ENCODE results near the gene VRK2.
"Not testable (repeated sequence)": the region's sequence is repeated elsewhere in the genome, so short reads cannot be mapped to it uniquely, and the experiment has no call there.

VRK2 gene

DNA sequence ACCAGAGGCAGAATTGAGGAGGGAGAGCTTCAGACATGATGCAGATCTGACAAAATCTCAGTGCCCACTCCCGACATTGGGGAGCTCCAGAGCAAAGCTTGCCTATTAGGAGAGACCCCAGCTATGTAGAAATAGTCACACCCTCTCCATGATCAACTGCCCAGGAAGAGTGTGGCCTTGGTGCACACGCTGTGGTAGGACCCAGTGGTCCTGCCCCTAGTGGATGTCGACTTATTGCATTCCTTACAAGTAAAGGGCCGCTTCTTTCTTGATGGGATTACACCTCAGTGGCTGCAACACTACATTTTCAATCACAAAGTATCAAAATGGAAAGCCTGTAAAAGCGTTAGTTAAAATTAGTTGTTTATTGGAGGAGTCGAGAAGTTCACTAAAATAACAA, 64.2 kb downstream of the VRK2 start:
- no peak for DNase-seq

DNA sequence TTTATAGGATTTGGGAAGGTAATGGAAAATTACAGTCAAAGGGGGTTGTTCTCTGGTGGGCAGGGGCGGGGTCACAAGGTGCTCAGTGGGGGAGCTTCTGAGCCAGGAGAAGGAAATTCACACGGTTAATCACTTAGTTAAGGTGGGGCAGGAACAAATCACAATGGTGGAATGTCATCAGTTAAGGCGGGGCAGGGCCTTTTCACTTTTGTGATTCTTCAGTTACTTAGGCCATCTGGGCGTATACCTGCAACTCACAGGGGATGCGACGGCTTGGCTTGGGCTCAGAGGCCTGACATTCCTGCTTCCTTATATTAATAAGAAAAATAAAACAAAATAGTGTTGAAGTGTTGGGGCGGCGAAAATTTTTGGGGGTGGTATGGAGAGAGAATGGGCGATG, 67.0 kb downstream of the VRK2 start:
- DNase-seq, result not testable (repeated sequence)

DNA sequence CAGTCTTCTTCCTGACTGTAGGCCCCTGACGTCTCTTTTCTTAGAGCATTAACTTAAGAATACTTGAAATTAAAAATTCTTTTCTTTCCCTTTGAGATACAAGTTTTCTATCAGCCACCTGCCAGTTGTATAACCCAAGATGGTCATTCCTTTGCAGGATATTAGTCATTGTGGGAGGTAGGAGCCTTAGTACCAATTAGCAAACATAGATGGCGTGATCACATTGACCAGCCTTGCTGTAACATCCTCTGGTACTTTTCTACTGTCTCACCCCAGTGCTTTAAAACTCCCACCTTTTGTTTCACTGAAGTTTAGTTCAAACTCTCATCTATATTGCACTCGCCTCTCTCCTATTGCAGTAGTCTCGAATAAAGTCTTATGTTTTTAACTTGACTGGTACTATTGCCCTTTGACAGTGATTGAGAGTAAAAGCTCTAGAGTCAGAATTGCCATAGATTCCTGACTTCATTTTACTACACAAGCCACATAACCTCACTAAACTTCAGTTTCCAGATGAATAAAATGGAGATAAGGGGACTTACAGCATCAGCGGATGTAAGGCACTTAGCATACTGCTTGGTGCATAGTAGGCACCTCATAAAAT, 74.1 kb downstream of the VRK2 start:
- no peak for DNase-seq

DNA sequence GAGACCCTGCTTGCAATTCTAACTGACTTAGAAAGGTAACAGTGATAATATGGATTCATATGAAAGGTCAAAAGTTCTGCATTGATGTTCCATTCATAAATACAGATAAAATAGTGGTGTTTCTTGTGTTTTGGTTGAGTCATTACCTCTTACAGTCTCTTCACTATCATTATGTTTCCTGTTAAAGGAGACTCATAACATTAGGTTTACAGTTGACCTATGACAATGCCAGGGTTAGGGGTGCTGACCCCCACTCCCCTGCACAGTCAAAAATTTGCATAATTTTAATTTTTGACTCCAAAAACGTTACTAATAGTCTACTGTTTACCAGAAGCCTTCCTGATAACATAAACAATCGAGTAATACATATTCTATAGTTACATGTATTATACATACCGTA, 75.4 kb downstream of the VRK2 start:
- DNase-seq, result no peak

DNA sequence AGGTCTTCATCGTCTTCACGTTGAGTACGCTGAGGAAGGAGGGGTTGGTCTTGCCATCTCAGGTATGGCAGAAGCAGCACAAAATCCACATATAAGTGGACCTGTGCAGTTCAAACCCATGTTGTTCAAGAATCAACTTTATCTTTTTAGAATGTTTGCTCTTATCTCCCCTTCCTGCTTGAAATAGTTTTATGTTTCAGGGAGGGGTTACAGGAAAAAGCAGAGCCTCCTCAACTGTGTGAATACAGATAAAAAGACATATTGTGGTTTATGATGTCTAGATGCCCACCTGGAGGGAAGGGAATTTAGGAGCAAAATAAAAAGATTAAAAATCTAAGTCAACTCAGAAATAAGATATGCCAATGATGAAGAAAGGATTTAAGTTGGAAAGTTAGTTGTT, 75.9 kb downstream of the VRK2 start:
- DNase-seq, result no peak

DNA sequence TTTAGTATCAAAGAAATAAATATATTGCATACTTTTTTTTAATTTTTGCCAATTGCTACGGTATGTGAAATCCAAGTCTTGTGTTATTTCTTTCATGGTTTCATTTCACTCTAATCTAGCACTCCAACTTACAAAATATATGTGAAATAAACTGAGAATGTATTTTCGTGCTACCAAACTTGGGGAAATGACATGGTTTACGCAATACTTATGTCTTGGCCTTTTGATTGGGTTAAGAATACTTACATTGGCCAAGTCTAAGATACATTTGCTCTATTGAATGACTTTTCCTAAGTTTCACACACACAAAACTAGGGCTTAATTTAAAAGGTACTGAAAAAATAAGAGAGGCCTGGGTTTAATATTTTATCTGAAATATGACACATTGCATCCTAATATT, 80.5 kb downstream of the VRK2 start:
- DNase-seq, result no peak

DNA sequence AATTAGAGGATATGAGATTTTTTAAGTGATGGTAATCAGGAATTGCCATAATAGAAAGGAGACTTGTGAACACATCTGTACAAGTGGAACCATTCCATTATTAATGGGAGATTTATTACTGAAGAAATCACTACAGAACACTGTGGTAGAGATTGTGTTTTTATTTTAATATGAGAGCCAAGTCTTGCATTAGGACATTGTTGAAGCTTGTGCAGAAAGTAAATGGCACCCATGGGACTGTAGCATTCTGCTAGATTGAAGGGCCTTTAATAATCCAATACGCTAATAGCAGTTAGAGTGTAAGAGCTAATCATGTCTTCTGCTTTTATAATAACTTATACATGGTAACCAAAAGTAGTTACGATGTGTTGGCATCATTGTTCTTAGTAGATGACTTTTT, 83.6 kb downstream of the VRK2 start:
- DNase-seq, result no peak

DNA sequence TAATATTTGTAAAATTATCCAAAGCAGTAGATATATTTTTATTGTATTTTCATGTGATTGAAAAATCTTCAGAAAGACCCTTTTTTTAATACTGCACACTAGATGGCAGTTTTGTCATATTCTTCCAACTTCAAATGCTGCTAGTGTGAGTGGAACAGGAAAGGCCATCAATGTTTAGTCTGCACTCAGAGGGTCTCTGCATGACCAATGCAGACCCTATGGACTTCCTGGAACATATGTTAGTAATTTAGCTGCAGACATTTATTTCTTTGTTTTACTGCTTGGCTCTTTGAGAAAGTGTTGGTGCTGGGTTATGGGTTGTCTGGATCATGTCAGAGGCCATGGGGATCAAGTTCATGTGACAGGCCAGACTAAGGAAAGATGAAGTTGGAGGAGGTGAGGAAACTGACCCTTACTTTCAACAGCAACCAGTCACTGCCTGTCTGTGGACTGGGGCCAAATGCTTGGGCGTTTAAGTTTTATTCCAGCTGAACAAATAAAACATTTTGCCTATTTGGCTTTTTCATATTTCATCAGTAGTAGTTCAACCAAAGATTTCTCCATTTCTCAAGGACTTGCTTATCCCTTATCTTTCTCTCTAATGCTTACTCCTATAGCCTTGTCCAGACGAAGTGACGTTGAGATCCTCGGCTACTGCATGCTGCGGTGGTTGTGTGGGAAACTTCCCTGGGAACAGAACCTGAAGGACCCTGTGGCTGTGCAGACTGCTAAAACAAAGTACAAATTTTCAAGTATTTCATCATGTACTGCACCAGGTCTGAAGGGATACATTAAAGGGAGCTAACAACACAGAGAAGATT, 84.8 kb downstream of the VRK2 start:
- DNase-seq, result no peak

DNA sequence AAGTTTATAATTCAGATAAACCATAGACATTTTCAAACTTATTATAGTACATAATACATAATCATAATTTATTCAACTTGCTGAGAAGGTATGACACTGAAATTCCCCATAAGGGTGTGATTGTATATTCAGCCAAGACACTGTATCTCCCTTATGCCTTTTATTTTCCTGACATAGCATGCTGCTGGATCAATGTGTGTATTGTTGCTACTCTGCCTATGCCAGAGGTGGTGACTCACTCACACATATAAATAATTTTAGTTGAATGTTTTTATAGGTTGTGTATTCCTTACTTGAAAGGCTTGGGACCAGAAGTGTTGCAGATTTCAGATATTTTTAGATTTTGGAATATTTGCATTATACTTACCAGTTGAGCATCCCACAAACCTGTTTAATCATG, 86.8 kb downstream of the VRK2 start:
- DNase-seq, result no peak

DNA sequence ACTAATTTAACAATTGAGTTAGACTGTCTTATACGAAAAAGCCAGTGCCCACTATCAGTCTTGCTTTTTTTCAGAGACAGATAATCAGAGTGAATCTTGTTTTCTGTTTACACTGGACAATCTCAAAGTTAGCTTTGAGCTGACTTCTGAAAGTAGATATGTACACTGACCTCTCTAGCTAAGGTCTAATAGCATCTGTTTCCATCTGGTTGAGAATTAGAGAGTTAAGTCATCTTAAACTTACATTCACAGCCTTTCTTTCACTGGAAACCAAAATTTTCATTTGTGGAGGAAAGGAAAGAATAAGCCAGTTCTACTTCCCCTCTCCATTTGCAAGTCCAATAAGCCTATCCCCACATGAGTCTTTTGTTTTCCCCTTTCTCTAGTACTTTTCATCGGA, 89.3 kb downstream of the VRK2 start:
- no peak for DNase-seq

DNA sequence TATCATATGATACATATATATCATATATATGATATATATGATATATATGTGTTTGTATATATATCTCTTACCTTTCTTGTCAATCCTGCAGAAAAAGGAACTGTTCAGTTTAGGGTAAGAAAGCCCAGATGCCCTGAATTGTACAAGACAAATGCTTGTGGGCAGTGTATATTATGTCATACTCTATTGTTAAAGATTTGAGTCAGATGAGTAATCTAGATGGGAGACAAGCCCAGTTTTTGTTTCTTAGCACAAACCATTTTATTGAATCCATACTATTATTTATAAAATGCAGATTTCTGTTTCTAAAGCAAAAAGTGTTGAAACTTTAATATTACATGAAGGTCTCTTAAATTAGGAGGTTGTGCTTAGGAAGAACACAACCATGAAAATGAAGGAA, 90.6 kb downstream of the VRK2 start:
- DNase-seq, result no peak

DNA sequence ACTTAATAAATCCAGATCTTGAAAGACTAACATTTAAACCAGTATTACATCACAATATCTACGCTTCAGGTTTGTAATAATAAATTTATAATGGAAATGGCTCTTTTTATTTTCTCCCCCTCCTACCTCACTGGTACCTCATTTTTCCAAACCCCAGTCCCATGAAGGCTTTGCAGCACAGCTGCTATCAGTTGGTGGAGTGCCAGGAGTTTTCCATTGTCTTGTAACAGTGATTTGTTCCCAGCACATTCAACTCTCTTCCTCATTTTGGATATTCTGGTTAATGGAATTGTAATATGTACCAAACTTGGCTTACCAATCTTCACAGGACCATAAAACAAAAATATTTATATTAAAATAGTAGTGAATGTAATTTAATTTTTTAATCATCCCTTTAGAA, 91.2 kb downstream of the VRK2 start:
- DNase-seq, result no peak

DNA sequence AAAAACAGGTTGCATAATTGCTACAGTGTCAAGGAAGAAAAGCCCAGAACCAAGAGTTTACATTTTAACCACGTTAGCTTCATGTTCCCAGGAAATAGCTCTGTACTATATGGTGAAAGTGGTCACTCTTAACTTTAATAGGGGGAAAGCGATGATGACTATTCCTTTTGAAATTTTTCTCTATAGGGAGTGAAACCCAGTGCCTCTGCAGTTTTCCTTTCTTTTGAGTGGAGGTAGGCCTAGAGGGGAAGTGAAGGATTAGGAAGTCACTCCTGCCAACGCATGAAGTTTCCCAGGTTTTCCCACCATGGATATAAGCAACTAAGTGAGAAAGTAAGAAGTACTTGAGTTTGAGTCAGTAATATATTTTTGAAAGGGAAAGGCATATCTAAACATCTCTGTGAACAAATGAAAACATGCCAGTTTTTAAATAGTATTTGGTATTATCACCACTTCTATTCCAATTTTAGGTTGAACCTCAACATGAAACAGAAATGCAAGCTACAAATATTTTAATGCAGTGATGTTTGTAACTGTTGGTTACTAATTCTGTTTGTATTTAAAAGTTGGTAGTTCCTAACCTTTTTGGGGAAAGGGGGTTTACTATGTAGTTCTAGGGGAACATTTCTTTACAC, 91.9 kb downstream of the VRK2 start:
- DNase-seq, result no peak

DNA sequence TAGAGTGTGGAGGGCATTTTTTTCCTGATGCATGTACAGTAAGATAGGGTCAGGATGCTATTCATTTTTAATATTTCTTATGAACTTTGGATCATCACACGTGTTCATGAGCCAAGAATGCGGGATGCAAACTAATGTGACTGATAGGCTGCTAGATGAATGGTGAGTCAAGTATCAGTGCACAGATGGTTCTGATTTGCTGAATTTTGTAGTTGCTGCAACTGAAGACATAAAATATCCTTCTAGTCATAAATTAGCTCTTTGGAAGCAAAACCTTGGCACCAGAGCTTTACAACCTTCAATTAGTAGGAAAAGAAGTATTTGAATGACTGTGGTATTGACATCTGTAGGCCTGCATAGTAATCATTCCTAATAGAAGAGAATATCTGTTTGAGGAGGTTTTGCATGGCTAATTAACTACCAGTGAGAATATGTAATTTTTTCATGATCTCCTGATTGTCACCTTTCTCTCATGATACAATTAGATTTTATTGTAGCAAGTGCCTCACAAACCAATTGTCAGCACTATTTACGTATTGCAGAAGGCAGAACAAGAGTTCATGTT, 94.0 kb downstream of the VRK2 start:
- no peak for DNase-seq

DNA sequence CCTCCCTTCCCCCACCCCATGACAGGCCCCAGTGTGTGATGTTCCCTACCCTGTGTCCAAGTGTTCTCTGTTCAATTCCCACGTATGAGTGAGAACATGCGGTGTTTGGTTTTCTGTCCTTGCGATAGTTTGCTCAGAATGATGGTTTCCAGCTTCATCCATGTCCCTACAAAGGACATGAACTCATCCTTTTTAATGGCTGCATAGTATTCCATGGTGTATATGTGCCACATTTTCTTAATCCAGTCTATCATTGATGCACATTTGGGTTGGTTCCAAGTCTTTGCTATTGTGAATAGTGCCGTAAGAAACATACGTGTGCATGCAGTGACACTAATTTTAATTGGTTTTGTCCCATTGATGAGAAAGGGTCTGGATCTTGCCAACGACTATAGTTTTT, 99.2 kb downstream of the VRK2 start:
- DNase-seq, result not testable (repeated sequence)

DNA sequence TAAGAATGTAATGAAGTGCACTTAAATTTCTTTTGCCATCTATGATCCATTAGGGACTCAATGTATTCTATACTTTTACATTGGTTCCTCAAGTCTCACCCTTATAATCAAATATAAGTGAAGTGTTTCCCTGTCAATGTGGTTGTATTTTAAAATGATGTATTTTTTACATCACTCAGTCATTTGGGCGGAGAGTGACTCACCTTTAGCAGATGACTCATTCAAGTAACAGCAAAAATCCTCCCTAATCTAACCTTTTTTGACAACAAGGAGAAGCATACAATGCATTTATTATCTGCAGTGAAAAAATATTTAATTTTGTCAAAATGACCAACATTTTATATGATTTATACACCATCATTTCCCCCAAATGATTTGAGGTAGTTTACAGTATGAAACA, 100.1 kb downstream of the VRK2 start:
- DNase-seq, result no peak

DNA sequence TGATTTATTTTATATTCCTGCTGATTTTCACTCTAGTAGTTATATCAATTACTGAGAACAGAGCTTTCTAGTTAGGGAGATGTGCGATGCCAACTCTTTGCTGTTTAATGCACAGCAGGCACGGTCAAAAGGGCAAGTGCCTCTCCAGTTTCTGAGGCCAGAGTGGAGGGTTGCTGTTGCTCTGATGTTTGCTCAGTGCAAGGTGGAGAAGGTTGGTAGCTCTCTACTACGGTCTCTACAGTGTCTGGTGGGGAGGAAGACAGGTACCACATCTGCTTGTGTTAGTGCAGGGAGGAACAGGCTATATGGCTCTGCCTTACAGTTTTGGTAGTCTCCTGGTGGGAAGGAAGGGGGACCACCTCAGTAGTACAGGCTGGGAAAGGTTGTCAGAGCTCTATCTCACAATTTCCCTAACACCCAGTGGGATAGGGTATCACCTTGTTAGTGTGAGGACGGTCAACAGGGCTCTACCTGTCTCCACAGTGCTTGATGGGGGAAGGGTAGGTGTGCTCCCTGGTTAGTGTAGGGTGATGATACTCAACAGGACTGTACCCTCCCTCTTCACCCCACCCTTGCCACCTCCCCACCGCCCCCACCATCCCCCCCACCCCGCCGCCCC, 108.7 kb downstream of the VRK2 start:
- DNase-seq, result no peak

DNA sequence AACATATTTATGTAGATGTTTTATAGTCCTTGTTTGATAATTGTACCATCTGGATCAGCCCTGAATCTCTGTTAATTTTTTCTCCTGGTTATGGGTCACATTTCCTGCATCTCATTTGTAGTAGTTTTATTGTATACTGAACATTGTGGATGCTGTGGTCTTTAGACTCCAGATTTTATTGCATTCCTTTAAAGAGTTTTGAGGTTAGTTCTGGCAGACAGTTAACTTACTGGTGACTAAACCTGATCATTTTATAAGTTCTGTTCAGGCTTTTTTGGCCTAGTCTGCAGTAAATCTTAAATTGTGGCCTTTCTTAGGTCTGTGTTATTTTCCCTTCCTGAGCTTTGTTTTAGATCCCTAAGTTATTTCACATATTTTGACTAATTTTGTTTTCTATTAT, 110.2 kb downstream of the VRK2 start:
- no peak for DNase-seq

DNA sequence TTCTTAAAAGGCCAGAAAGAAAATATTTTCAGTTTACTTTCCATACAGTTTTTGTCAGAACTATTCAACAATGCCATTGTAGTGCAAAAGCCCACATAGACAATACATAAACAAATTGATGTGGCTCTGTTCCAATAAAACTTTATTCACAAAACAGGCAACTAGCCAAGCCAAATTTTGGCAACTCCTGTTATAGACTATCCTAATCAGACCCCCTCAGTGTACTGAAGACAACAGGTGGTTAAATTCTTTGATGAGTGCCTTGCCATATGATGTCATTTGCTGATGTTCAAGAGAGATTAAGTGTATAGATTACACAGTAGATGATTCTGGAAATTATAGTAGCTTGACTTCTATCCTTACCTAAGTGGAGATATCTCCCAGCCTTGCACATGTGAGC, 111.1 kb downstream of the VRK2 start:
- no peak for DNase-seq

DNA sequence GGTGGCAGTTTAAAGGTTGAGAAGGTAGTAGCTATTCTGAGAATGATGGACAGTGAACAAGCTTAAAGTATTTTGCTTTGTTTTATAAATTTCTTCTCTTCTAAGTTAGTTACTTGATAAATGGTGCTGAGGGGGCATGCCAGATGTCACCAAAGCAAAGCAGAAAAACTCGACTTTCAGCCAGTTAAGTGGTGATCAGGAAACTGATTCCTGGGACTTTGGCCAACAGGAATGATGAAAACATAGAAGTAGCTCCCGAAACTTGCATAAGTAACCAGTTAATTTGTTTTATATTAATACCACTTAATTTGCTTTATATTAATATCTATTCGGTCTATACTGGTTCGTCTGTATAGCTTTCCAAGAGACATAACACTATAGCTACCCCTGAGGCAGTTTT, 111.9 kb downstream of the VRK2 start:
- no peak for DNase-seq

DNA sequence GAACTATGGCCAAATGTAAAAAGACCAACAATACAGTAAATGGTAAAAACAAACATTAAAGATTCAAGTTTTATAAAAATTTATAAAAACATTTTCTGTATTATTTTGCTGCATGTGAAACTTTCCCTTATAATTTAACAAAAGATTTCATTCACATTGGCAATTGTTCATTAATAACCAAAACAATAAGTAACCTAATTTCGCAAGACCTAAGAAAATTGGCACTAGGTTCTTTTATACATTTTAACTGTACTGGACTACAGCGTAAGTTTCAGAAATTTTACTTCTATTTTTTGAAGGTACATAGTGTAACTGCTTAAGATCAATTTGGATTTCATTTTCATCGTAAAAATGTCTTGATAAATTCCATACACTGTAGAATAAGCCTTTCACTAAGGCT, 117.3 kb downstream of the VRK2 start:
- no peak for DNase-seq

DNA sequence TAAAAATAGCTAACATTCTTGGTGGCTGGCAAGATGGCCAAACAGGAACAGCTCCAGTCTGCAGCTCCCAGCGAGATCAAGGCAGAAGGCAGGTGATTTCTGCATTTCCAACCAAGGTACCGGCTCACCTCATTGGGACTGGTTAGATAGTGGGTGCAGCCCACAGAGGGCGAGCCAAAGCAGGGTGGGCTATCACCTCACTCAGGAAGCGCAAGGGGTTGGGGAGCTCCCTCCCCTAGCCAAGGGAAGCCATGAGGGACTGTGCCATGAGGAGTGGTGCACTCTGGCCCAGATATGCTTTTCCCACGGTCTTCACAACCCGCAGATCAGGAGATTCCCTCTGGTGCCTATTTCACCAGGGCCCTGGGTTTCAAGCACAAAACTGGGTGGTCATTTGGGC, 121.5 kb downstream of the VRK2 start:
- not testable (repeated sequence) for DNase-seq

DNA sequence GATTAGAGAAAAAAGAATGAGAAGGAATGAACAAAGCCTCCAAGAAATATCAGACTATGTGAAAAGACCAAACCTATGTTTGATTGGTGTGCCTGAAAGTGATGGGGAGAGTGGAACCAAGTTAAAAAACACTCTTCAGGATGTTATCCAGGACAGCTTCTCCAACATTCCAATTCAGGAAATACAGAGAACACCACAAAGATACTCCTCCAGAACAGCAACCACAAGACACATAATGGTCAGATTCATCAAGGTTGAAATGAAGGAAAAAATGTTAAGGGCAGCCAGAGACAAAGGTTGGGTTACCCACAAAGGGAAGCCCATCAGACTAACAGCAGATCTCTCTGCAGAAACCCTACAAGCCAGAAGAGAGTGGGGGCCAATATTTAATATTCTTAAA, 123.2 kb downstream of the VRK2 start:
- DNase-seq, result not testable (repeated sequence)

Measured in NK-92 treated with Interleukin-12 subunit alpha and Interleukin-12 subunit beta, amount 100 ng/mL, for 24 hours (cell line).